ENCODE data around the gene AGRP. TPM values are rescaled to one million over a fixed set of nuclear protein-coding genes. Genes with fewer than 3 reads are reported as not detected.

Gene AGRP
- total and polyA plus RNA-seq, 4 donors = 0.18 to 0.50 TPM; not detected in 2

GRCh38 chr16:67460168-67460567, 23.2 kb downstream of the AGRP start:
- WGBS = 86% methylated on average over 5 of the region's 5 CpGs
- Histone ChIP-seq H3K36me3 (ENCODE audit: control insufficient read depth in 4 of 4, insufficient read depth in 3 of 4, low read depth in 1 of 4, low read length in 3 of 4) (peaks cover 0 to 2% (median 0%) of the 10 kb centered on the region in 4 donors), H3K27ac (ENCODE audit: low read depth in 1 of 2, low read length in 2 of 2) (peak overlapping the region in 1 of 2 donors; percentile 25), H3K9me3 (ENCODE audit: control insufficient read depth in 4 of 4, low read length in 3 of 4) (no peaks in the 10 kb centered on the region), H3K27me3 (ENCODE audit: control insufficient read depth in 4 of 4, insufficient read depth in 4 of 4, low read length in 3 of 4) (no peaks in the 10 kb centered on the region), H3K9ac (ENCODE audit: low read depth in 1 of 2, low read length in 2 of 2) (no peak overlapping the region), H3K4me1 (ENCODE audit: control insufficient read depth in 4 of 4, insufficient read depth in 4 of 4, low read length in 3 of 4) (peaks cover 21 to 54% (median 38%) of the 10 kb centered on the region in 4 donors), H3K4me3 (ENCODE audit: low read depth in 1 of 3, low read length in 3 of 3) (no peak overlapping the region)
- TF ChIP-seq EGR1 (IDR thresholded peaks at IDR 0.05; ENCODE audit: low read depth in 2 of 2) (no peak), FOXA2 (IDR thresholded peaks at IDR 0.05) (no peak), YY1 (IDR thresholded peaks at IDR 0.05) (no peak)
- peak; percentile 60 for DNase-seq (ENCODE audit: low spot score)

- Histone ChIP-seq H3K27me3 (ENCODE audit: control insufficient read depth in 4 of 4, insufficient read depth in 4 of 4, low read length in 3 of 4) (no peaks in the 10 kb centered on the region), H3K27ac (ENCODE audit: low read depth in 1 of 2, low read length in 2 of 2) (peak overlapping the region; percentile 25 to 53), H3K4me1 (ENCODE audit: control insufficient read depth in 4 of 4, insufficient read depth in 4 of 4, low read length in 3 of 4) (peaks cover 20 to 51% (median 35%) of the 10 kb centered on the region in 4 donors), H3K36me3 (ENCODE audit: control insufficient read depth in 4 of 4, insufficient read depth in 3 of 4, low read depth in 1 of 4, low read length in 3 of 4) (peaks cover 0 to 2% (median 0%) of the 10 kb centered on the region in 4 donors), H3K9ac (ENCODE audit: low read depth in 1 of 2, low read length in 2 of 2) (no peak overlapping the region), H3K4me3 (ENCODE audit: low read depth in 1 of 3, low read length in 3 of 3) (no peak overlapping the region), H3K9me3 (ENCODE audit: control insufficient read depth in 4 of 4, low read length in 3 of 4) (no peaks in the 10 kb centered on the region)
- TF ChIP-seq YY1 (IDR thresholded peaks at IDR 0.05) = no peak
- no peak for TF ChIP-seq MAX (IDR thresholded peaks at IDR 0.05)
- TF ChIP-seq FOXA1 (IDR thresholded peaks at IDR 0.05) = no peak
- 77% methylated on average over 3 of the region's 3 CpGs for whole genome bisulfite sequencing
- no peak for DNase-seq (ENCODE audit: low spot score)
Measured at GRCh38 chr16:67459861-67460150, 23.5 kb downstream of the AGRP start.

GRCh38 chr16:67459066-67459860, 24.1 kb downstream of the AGRP start:
- H3K4me1 ChIP-seq (ENCODE audit: control insufficient read depth in 4 of 4, insufficient read depth in 4 of 4, low read length in 3 of 4) = peaks cover 14 to 46% (median 31%) of the 10 kb centered on the region in 4 donors
- DNase-seq (ENCODE audit: low spot score) = no peak
- peak in 1 of 2 donors; percentile 5 for TF ChIP-seq HNF4A (conservative IDR thresholded peaks at IDR 0.05)
- peak; percentile 59 for TF ChIP-seq NR2F2 (IDR thresholded peaks at IDR 0.05)
- peak; percentile 13 to 29 for TF ChIP-seq RXRA (IDR thresholded peaks at IDR 0.05)
- TF ChIP-seq JUND (IDR thresholded peaks at IDR 0.05) = no peak
- TF ChIP-seq SP1 (IDR thresholded peaks at IDR 0.05) = no peak
- TF ChIP-seq HNF4G (IDR thresholded peaks at IDR 0.05) = no peak
- H3K9me3 ChIP-seq (ENCODE audit: control insufficient read depth in 4 of 4, low read length in 3 of 4) = no peaks in the 10 kb centered on the region
- H3K9ac ChIP-seq (ENCODE audit: low read depth in 1 of 2, low read length in 2 of 2) = no peak overlapping the region
- no peaks in the 10 kb centered on the region for H3K27me3 ChIP-seq (ENCODE audit: control insufficient read depth in 4 of 4, insufficient read depth in 4 of 4, low read length in 3 of 4)
- H3K27ac ChIP-seq (ENCODE audit: low read depth in 1 of 2, low read length in 2 of 2) = peak overlapping the region; percentile 25 to 53
- H3K4me3 ChIP-seq (ENCODE audit: low read depth in 1 of 3, low read length in 3 of 3) = no peak overlapping the region
- H3K36me3 ChIP-seq (ENCODE audit: control insufficient read depth in 4 of 4, insufficient read depth in 3 of 4, low read depth in 1 of 4, low read length in 3 of 4) = peaks cover 0 to 2% (median 0%) of the 10 kb centered on the region in 4 donors
- WGBS = 58% methylated on average over 7 of the region's 7 CpGs

- Histone ChIP-seq H3K27me3 (ENCODE audit: control insufficient read depth in 4 of 4, insufficient read depth in 4 of 4, low read length in 3 of 4) (no peaks in the 10 kb centered on the region), H3K36me3 (ENCODE audit: control insufficient read depth in 4 of 4, insufficient read depth in 3 of 4, low read depth in 1 of 4, low read length in 3 of 4) (peaks cover 0 to 3% (median 2%) of the 10 kb centered on the region in 4 donors), H3K9ac (ENCODE audit: low read depth in 1 of 2, low read length in 2 of 2) (no peak overlapping the region), H3K4me3 (ENCODE audit: low read depth in 1 of 3, low read length in 3 of 3) (no peak overlapping the region), H3K9me3 (ENCODE audit: control insufficient read depth in 4 of 4, low read length in 3 of 4) (no peaks in the 10 kb centered on the region), H3K27ac (ENCODE audit: low read depth in 1 of 2, low read length in 2 of 2) (peak overlapping the region in 1 of 2 donors; percentile 53), H3K4me1 (ENCODE audit: control insufficient read depth in 4 of 4, insufficient read depth in 4 of 4, low read length in 3 of 4) (peaks cover 12 to 44% (median 30%) of the 10 kb centered on the region in 4 donors)
- no peak for DNase-seq (ENCODE audit: low spot score)
- TF ChIP-seq TAF1 (conservative IDR thresholded peaks at IDR 0.05) = no peak
- TF ChIP-seq HNF4A (conservative IDR thresholded peaks at IDR 0.05) = no peak
- TF ChIP-seq JUND (IDR thresholded peaks at IDR 0.05) = no peak
- TF ChIP-seq RXRA (IDR thresholded peaks at IDR 0.05) = peak in 1 of 2 donors; percentile 20
- no peak for TF ChIP-seq SP1 (IDR thresholded peaks at IDR 0.05)
- no peak for TF ChIP-seq EGR1 (IDR thresholded peaks at IDR 0.05; ENCODE audit: low read depth in 2 of 2)
- WGBS = 83% methylated on average over 6 of the region's 6 CpGs
Measured at GRCh38 chr16:67458121-67458641, 25.2 kb downstream of the AGRP start.
